Left ventricle myocardium inferior (tissue), 1 donor: ENCODE data around the gene TANK. TPM values are rescaled to one million over a fixed set of nuclear protein-coding genes. Genes with fewer than 3 reads are reported as not detected.

Experiments used
- DNase-seq: peaks from one replicate; pipeline ENCODE4 v3.0.0-alpha.2; 2020
- H3K27ac ChIP-seq: fragments of 200-600 bp; replicated peaks from 2 replicates; pipeline ENCODE4 v1.8.0; 2021
- H3K27me3 ChIP-seq: fragments of 200-600 bp; 2 replicates; pipeline ENCODE4 v1.8.0; 2021; ENCODE audit warnings: low read depth
- H3K36me3 ChIP-seq: fragments of 200-600 bp; 2 replicates; pipeline ENCODE4 v1.8.0; 2021
- H3K4me1 ChIP-seq: fragments of 200-600 bp; 2 replicates; pipeline ENCODE4 v1.8.0; 2021
- H3K4me3 ChIP-seq: fragments of 200-600 bp; 2 replicates; pipeline ENCODE4 v1.8.0; 2021; ENCODE audit warnings: mild to moderate bottlenecking, moderate library complexity
- H3K9me3 ChIP-seq: fragments of 200-600 bp; replicated peaks from 2 replicates; pipeline ENCODE4 v1.8.0; 2021
- intact Hi-C: fragments of 100-400 bp; cut with micrococcal nuclease; formaldehyde crosslinking; loops from one replicate; pipeline ENCODE4 v1.11.0; 2022
- total RNA-seq: library from RNA; stranded (reverse); fragmentation: NEBNext Ultra II Directional; extraction: Animal tissue kit (Norgen Biotek cat#: 25700); gene quantifications from one replicate; pipeline ENCODE4 v1.2.1, GENCODE V29; 2021
- TF ChIP-seq, protein P1 (sequence below): fragments of 200-600 bp; IDR thresholded peaks from 2 replicates; pipeline ENCODE4 v1.8.0; 2021; ENCODE audit warnings: antibody characterized with exemption, mild to moderate bottlenecking, borderline replicate concordance
- donor health status: DM: no; HTN: yes; CAD: no; lungs with severe emphysema.

The TANK gene
- total RNA-seq, 1 donor from 2014 or later = 27.8 TPM

DNA sequence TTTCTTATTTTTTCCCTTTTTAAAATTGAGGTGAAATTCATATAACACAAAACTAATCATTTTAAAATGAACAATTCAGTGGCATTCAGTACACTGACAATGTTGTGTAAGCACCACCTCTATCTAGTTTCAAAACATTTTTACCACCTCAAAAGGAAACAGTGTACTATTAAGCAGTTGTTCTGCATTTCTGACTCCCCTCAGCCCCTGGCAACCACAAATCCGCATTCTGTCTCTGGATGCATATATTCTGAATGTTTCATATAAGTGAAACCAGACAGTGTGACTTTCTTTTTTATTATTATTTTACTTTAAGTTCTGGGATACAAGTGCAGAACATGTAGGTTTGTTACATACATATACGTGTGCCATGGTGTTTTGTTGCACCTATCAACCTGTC is 19.2 kb upstream of the TANK start:
- Histone ChIP-seq H3K36me3 (no peaks in the 10 kb centered on the region), H3K27ac (no peak overlapping the region), H3K27me3 (no peaks in the 10 kb centered on the region), H3K4me3 (no peak overlapping the region), H3K4me1 (peaks cover 5% of the 10 kb centered on the region), H3K9me3 (peaks cover 16% of the 10 kb centered on the region)
- intact Hi-C loops = no loop called here
- DNase-seq = no peak
- TF ChIP-seq, protein P1, sequence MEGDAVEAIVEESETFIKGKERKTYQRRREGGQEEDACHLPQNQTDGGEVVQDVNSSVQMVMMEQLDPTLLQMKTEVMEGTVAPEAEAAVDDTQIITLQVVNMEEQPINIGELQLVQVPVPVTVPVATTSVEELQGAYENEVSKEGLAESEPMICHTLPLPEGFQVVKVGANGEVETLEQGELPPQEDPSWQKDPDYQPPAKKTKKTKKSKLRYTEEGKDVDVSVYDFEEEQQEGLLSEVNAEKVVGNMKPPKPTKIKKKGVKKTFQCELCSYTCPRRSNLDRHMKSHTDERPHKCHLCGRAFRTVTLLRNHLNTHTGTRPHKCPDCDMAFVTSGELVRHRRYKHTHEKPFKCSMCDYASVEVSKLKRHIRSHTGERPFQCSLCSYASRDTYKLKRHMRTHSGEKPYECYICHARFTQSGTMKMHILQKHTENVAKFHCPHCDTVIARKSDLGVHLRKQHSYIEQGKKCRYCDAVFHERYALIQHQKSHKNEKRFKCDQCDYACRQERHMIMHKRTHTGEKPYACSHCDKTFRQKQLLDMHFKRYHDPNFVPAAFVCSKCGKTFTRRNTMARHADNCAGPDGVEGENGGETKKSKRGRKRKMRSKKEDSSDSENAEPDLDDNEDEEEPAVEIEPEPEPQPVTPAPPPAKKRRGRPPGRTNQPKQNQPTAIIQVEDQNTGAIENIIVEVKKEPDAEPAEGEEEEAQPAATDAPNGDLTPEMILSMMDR = no peak

DNA sequence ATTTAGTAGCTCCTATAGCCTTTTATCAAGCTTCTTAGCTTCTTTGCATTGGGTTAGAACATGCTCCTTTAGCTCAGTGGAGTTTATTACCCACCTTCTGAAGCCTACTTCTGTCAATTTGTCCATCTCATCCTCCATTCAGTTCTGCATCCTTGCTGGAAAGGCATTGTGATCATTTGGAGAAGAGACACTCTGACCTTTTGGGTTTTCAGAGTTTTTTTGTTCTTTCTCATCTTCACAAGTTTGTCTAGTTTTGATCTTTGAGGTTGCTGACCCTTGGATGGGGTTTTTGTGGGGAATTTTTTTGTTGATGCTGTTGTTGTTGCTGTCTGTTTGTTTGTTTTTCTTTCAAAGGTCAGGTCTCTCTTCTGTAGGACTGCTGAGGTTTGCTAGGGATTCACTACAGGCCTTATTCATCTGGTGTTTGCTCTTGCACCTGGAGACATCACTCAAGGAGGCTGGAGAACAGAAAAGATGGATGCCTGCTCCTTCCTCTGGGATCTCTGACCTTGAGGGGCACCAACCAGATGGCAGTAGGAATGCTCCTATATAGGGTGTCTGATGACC is 13.9 kb upstream of the TANK start:
- Histone ChIP-seq H3K27ac (no peak overlapping the region), H3K27me3 (no peaks in the 10 kb centered on the region), H3K9me3 (peaks cover 49% of the 10 kb centered on the region), H3K4me3 (no peak overlapping the region), H3K4me1 (no peaks in the 10 kb centered on the region), H3K36me3 (no peaks in the 10 kb centered on the region)
- no peak for DNase-seq
- intact Hi-C loops = no loop called here
- TF ChIP-seq, protein P1 = no peak

DNA sequence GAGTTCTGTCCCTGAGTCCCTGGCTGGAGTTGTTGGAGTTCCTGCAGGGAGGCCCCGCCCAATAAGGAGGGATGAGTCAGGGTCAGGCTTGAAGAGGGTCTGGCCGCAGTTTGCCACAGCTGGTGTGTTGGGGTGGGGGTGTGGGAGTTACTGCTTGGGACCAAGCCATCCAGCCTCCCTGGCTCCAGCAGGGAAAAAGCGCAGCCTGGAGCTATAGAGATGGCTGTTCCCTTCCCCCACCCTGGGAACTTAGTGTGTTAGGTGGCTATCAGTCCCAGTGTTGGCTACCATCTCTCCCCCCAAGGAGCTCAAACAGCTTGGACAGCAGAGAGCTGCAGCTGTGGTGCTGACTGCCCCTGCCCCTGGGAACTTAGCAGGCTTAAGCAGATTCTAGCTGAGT is 13.2 kb upstream of the TANK start:
- H3K27me3 ChIP-seq = no peaks in the 10 kb centered on the region
- H3K27ac ChIP-seq = no peak overlapping the region
- intact Hi-C loops = no loop called here
- H3K9me3 ChIP-seq = peaks cover 56% of the 10 kb centered on the region
- no peaks in the 10 kb centered on the region for H3K36me3 ChIP-seq
- TF ChIP-seq, protein P1 = no peak
- peak; percentile 22 for DNase-seq
- H3K4me3 ChIP-seq = no peak overlapping the region
- H3K4me1 ChIP-seq = no peaks in the 10 kb centered on the region

DNA sequence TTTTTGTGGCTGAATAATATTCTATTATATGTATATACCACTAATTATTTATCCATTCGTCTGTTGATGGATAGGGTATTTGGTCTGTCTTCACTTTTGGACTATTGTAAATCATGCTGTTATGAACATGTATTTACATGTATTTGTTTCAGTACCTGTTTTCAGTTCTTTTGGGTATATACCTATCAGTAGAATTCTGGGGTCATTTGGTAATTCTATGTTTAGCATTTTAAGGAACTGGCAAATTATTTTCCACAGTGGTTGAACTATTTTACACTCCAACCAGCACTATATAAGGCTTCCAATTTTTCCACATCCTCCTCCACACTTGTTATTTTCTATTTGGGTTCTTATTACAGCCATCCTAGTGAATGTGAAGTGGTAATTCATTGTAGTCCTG is 12.4 kb upstream of the TANK start:
- Histone ChIP-seq H3K36me3 (no peaks in the 10 kb centered on the region), H3K27me3 (no peaks in the 10 kb centered on the region), H3K4me3 (no peak overlapping the region), H3K27ac (no peak overlapping the region), H3K4me1 (no peaks in the 10 kb centered on the region), H3K9me3 (peaks cover 64% of the 10 kb centered on the region)
- intact Hi-C loops = no loop called here
- DNase-seq = no peak
- TF ChIP-seq, protein P1 = no peak

DNA sequence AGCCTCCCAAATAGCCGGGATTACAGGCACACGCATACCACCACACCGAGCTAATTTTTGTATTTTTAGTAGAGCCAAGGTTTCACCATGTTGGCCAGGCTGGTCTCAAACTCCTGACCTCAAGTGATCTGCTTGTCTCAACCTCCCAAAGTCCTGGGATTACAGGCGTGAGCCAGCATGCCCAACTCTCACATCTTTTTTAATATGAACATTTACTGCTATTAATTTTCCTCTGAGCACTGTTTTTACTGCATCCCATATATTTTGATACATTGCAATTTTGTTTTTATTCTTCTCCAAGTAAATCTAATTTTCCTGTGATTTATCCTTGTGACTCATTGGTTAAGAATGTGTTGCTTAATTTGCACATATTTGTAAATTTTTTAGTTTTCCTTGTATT is 9.5 kb upstream of the TANK start:
- H3K27me3 ChIP-seq = no peaks in the 10 kb centered on the region
- H3K27ac ChIP-seq = no peak overlapping the region
- no peaks in the 10 kb centered on the region for H3K4me1 ChIP-seq
- intact Hi-C loops = no loop called here
- DNase-seq = no peak
- peaks cover 48% of the 10 kb centered on the region for H3K9me3 ChIP-seq
- H3K36me3 ChIP-seq = no peaks in the 10 kb centered on the region
- no peak overlapping the region for H3K4me3 ChIP-seq
- TF ChIP-seq, protein P1 = no peak
